Measurements from ENCODE around the gene SLC26A8.

SLC26A8 gene

GRCh38 chr6:36023996-36024795, at the start of gene SLC26A8:
SLC26A8 (minus strand) TSS chr6:36024641; CDS start chr6:36019707, 4,934 bp downstream.
- peak in 1 of 14 donors; percentile 55 for DNase-seq

DNA sequence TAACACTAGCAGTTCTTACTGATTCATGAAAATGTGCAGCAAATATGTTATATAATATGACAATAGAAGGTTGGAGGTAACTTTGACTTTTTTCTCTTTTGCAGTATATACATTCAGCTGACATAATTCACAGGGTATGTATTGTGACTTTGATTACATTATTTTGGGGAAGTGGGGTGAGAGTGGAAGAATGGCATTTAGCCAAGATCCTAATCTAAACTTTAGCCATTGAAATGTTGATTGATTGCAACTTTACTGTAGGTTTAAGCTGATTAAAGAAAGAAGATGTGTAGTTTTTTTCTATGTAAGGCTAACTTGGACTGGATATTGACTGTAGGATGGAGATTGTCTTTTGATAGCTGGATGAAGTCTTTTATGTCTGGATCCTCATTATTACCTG, 49.1 kb upstream of the SLC26A8 start:
- no peak for DNase-seq

DNA sequence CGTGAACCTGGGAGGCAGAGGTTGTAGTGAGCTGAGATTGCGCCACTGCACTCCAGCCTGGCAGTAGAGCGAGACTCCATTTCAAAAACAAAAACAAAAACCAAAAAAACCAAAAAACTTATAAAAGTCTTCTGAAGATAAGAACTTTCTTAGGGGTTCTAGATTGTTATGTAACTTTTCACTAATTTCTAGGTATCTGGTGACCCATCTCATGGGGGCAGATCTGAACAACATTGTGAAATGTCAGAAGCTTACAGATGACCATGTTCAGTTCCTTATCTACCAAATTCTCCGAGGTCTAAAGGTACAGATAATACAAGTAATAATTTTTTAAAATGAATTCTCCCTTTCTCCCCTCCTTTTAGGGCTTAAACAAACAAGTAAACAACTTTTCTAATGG, 48.2 kb upstream of the SLC26A8 start:
- no peak for DNase-seq

- DNase-seq, result no peak
Observed at GRCh38 chr6:36071714-36072113, 47.3 kb upstream of the SLC26A8 start.

DNA sequence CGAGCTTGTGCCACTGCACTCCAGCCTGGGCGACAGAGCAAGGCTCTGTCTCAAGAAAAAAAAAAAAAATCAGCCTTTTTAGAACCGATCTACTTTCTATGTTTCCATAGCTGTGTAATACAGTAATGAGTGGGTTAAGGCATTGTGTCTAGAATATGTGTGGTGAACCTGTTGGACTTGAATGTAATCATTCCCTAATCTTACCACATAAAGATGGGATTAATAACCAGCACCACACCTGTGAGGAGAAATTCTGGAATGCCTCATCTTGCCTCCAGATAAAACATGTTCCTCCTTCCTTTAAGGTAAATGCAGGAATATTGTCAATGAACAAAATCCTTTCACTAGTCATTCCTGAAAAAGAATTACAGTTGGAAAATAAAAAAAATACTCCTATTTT, 46.8 kb upstream of the SLC26A8 start:
- no peak for DNase-seq

- DNase-seq, result no peak
Observed at GRCh38 chr6:36070252-36070651, 45.8 kb upstream of the SLC26A8 start.

GRCh38 chr6:36069573-36069972, 45.1 kb upstream of the SLC26A8 start:
- DNase-seq, result no peak

- DNase-seq, result no peak
Observed at GRCh38 chr6:36068586-36068985, 44.1 kb upstream of the SLC26A8 start.

DNA sequence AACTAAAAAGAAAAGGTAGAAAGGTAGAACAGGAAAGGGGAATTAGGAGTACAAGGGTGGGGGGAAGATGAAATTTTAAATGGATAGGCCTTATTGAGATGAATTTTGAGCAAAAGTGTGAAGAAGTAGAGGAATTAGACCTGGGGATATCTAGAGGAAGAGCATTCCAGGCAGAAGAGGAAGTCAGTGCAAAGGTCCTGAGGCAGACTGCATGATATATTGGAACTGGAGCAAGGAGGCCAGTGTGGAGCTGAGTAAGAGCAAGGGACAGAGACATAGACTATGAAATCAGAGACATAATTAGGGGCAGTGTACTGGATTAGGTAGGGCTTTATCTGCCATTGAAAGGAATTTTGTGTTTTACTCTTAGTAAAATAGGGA, 43.6 kb upstream of the SLC26A8 start:
- no peak for DNase-seq

DNA sequence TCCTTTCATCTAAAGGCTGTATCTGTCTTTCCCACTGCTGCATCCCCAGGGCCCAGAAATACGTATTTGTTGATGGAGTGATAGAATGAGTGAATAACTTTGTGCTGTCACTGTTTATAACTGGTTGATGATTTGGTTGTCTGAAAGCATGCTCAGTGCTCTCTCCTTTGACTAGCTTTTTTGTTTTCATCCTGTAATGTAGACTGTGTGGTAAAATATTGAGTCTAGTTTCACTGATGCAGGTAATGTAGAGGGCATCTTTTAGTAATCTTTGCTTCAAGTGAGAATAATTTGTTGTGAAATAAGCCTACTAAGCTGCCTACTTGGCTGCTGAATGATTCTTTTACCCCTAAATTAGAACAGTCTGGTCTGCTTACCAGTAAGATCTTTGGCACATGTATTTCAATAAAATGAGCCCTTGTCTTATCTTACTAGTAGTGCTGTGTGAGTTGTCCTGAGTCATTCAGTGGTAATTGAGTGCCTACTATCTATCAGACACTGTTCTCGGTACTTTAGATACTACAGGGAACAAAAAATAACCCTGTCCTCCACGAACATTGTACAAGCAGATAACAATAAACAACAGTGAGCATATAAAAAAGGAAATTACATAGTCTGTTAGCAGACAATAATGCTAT, 43.1 kb upstream of the SLC26A8 start:
- no peak for DNase-seq

- no peak for DNase-seq
Observed at GRCh38 chr6:36066817-36067216, 42.4 kb upstream of the SLC26A8 start.

DNA sequence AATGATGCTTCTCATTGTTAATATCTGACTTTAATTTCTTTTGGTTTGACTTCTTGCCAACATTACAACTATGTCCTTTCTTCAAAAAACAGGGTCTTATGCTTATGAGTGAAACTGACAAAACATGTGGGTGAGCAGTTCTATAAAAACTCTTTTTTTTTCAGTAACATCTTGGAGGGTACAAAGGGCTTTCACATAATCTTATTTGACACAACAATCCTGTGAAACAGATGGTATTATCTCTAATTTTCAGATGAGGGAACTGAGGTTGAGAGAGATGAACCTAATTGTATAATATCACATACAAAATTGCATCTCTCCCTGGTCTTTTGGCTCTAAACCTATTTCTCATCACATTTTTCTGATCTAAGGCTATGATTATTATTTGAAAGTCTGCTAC, 41.5 kb upstream of the SLC26A8 start:
- no peak for DNase-seq

GRCh38 chr6:36064770-36065396, 40.4 kb upstream of the SLC26A8 start:
- no peak for DNase-seq

DNA sequence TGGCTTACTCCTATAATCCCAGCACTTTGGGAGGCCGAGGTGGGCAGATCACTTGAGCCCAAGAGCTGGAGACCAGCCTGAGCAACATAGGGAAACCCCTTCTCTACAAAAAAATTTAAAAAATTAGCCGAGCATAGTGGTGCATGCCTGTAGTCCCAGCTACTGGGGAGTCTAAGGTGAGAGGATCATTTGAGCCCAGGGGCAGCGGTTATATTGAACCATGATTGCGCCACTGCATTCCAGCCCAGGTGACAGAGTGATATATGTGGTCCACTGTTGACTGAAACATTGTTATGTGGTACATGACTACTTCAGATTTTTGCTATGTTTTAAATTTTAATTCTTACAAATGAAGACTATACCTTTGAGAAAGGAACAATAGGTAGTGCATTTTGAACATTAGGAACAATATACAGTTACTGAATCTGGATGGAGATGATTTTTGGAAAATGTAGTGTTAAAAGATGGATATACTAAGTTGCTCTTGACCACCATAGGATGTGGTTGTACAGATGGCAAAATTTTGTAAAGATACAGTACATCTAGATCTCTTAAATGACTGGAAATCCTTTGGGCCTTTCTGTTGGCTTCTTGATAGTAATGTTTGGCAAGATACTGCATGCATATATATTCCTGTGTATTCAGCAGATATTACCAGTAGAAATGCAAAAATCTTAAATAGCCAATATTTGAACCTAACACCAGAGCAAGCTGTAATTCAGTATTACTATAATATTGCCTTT, 39.0 kb upstream of the SLC26A8 start:
- no peak for DNase-seq

DNA sequence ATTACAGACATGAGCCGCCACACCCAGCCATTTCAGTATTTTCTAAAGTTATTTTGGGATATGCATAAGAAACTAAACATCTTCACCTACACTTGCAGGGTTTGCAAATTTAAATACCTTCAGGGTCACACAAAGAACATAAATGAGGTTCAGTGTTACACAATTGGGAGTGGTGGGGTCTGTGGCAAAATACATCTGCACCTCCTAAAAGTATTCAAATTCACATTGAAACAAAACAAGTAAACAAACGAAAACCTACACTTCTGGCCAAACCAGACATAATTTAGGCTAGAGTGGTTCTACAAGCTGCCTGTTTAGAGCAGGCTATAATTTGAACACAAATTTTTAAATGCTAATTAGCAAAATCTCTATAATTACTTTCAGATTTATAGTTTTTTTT, 37.8 kb upstream of the SLC26A8 start:
- no peak for DNase-seq

GRCh38 chr6:36061236-36061635, 36.8 kb upstream of the SLC26A8 start:
- DNase-seq, result no peak

DNA sequence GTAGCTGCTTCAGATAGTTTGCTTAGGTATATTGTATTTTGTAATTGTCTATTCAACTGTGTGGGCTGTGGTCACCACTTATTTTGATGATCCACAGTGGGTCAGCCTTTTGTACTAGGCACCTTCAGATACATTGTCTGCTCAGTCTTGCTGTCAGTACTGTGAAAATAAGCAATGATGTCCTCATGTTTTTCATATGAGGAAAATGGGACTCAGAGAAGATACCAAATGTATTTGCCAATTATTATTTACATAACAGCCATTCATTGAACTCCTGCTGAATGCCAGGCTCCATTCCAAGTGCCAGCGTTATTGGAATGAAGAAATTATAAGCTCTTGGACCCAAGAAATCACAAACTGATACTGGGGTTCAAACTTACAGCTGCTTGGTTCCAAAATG, 31.7 kb upstream of the SLC26A8 start:
- DNase-seq, result no peak

- DNase-seq, result no peak
Observed at GRCh38 chr6:36054956-36055355, 30.5 kb upstream of the SLC26A8 start.

DNA sequence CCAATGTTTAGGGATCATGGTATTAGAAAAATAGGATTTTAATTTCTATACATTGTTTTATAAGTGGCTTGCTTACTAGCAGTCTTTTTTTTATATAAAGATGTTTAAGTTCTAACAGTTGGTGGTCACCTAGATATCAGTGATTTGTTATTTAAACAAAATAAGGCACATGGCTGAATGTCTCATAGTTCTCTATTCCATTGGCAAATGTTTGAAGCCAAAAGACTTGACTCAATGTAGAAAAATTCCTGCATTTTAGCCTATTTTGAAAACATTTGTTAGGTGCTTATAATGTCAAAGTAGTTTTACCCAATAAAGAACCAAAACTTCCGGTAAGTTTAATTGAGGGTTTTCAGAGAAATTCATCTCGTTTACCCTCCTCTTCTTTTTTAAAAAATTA, 30.0 kb upstream of the SLC26A8 start:
- no peak for DNase-seq

- DNase-seq, result no peak
Observed at GRCh38 chr6:36053878-36054277, 29.4 kb upstream of the SLC26A8 start.

DNA sequence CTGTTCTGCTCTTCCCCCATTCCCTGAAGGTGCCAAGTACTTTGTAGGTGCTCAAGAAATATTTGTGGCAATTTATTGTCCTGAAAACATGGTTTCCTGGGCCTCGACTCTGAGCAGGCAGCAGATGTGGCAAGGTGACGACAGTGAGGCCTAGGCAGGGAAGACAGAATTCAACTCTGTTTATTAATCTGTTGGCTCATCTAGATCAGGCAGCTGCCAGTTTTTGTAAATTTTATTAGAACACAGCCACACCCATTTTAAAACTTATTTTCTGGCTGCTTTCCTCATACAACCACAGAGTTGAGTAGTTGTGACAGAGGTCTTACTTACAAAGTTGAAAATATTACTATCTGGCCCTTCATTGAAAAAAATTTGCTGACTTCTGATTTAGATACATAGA, 27.7 kb upstream of the SLC26A8 start:
- no peak for DNase-seq

- no peak for DNase-seq
Observed at GRCh38 chr6:36050947-36051710, 26.7 kb upstream of the SLC26A8 start.

Data from C1 segment of cervical spinal cord (tissue), 14 donors.